Astrocyte of the hippocampus (primary cell): ENCODE measurements around the gene ZBTB16.

Experiments used
- DNase-seq: peaks from one replicate; pipeline ENCODE4 v3.0.0; 2011; ENCODE audit warnings: low read depth, low spot score

ZBTB16 gene

GRCh38 chr11:114083391-114084252, 24.1 kb downstream of the ZBTB16 start:
- no peak for DNase-seq

DNA sequence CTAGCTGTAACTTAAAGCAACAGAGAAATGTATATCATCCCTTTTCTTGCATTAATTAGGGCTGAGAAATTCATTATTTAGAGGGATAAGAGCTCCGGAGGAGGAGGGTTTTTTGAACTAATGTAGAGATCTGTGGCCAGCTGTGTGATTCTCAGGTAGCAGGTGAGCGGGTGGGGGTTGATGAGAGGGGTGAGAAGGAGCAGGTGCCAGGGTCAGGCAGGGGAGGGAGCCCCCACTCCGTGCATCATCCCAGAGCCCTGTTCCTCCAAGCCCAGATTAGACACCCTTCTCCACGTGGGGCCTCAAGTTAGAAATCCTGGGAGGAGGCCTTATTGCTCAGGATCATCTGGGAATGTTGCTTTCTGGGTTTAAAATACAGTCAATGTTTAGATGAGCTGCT, 24.9 kb downstream of the ZBTB16 start:
- no peak for DNase-seq

GRCh38 chr11:114085965-114086793, 26.7 kb downstream of the ZBTB16 start:
- DNase-seq, result no peak

DNA sequence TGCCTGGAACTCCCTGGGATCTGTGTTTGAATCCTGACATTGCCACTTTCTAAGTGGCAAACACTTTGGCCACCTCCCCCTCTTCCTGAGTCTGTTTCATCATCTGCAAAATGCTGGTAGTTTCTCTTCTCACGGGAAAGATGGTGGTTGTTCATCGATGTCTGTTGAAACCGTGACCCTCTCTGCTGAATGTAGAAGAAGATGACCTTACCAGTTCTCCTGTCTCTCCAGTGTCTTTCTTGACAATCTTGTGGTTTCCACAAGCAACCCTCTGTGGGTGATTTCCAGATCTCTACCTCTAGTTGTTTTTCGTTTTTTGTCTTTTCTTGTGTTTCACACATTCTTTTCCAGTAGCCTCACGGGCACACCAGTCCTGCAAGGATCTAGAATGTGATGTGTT, 27.5 kb downstream of the ZBTB16 start:
- no peak for DNase-seq

GRCh38 chr11:114088216-114088615, 28.7 kb downstream of the ZBTB16 start:
- DNase-seq, result peak; percentile 61

DNA sequence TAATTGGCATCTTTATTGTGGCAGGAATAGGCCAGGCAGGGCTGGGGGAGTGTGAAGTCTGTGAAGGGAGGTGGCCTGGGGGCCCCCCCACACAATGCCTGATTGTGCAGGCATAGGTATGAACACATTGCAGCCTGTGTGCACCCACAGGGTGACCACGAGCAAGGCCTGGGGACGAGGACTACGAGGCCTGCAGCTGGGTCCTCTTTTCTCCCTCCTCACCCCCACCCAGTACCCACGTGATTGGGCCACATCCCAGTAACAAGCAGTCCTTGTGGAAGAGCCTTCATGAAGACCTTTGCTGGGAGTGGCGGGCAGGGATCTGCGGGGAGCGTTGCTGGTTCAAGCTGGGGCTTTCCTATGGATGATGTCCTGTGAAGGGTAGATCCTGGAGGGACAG, 29.3 kb downstream of the ZBTB16 start:
- no peak for DNase-seq

- DNase-seq, result no peak
Observed at GRCh38 chr11:114089748-114090147, 30.2 kb downstream of the ZBTB16 start.

- DNase-seq, result no peak
Observed at GRCh38 chr11:114090225-114090910, 30.9 kb downstream of the ZBTB16 start.

- DNase-seq, result no peak
Observed at GRCh38 chr11:114090976-114091375, 31.5 kb downstream of the ZBTB16 start.

GRCh38 chr11:114091516-114092397, 32.2 kb downstream of the ZBTB16 start:
- DNase-seq, result peak; percentile 18

- DNase-seq, result no peak
Observed at GRCh38 chr11:114092478-114092877, 33.0 kb downstream of the ZBTB16 start.

DNA sequence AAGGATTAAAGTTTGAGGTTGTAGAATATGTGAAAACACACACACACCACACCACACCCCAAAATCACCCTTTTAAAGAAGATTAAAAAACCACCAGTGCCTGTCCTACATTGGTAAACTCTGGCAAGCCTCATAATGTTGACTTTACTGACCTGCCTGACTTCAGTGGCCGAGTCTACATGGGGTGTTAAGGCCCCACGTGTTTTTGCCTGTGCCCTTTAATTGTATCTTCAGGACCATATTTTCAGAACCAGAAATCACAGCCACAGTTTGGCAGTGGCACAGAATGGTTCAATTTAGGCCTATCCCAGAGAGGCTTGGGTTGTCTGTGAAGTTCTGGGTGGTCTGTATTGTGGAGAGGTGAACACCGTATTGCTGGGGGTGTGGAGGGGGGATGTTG, 33.4 kb downstream of the ZBTB16 start:
- no peak for DNase-seq

- no peak for DNase-seq
Observed at GRCh38 chr11:114094516-114094915, 35.0 kb downstream of the ZBTB16 start.

GRCh38 chr11:114095899-114096298, 36.4 kb downstream of the ZBTB16 start:
- DNase-seq, result no peak

DNA sequence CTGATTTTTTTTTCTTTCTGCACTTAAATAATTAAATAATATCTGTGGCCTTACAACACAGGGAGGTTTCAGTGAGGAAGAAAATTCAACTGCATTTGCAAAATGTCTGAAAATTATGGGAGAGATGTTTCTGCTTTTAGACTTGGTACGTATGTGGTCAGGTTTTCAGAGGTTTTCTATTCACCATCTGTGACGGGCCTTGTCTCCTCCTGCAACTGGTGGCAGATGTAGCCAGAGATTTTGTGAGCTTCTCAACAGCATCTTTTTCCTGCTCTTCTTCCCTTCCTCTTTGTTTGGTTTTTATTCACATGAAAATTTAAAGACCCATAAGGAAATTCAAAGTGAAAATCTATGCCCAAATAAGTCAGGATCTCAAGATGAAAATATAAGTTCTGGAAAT, 38.3 kb downstream of the ZBTB16 start:
- no peak for DNase-seq

DNA sequence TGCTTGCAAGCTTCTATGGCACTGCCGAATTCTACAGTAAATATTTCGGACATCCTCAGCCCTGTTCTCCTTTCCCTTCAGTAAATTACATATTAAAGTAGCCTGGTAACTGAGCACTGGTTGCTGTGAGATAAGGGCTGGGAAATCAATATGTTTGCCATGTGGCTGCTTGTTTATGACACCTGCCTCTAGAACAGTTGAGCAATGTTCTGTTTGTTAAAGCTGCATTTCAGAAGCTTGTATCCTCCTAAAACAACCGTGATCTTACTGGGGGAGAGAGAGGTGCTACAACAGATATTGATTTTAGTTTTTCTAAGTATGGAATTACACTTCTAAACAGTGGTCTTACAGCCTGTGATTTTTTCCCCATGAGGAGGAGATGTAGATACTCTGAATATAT, 39.4 kb downstream of the ZBTB16 start:
- no peak for DNase-seq

DNA sequence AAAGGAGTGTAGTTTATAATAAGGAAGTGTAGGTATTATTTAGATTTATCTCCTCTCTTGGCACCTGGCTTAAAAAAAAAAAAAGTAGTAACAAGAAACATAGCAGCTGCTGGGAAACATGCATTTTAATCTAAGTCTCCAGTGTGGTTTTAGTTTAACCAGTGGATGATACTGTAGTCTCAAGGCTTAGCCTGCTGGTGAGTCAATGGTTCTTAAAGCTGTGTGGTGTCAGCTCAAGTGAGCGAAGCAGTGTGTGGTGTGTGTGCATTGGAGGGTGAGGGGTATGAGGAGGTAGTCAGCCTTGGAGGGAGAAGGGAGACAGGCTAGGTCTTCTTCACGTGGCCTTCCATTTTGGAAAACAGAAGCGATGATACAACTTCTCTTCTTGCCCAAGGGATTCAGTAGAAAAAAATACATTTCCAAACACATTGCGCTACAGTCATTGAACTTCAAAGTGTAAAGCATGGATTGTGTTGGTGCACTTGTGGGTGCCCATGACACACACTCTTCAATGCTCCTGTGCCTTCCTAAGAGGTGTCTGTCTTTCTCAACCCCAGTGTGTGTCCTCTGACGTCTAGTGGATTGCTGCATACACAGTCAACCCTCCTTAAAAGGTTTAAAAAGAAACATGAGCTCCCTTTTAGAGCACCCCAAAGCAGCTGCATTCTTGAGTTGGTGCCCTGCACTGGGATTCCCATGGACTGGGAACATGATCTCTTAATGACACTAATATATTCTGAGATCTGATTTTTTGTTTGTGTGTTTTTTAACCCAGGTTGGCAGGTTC, 40.1 kb downstream of the ZBTB16 start:
- DNase-seq, result peak; percentile 31

DNA sequence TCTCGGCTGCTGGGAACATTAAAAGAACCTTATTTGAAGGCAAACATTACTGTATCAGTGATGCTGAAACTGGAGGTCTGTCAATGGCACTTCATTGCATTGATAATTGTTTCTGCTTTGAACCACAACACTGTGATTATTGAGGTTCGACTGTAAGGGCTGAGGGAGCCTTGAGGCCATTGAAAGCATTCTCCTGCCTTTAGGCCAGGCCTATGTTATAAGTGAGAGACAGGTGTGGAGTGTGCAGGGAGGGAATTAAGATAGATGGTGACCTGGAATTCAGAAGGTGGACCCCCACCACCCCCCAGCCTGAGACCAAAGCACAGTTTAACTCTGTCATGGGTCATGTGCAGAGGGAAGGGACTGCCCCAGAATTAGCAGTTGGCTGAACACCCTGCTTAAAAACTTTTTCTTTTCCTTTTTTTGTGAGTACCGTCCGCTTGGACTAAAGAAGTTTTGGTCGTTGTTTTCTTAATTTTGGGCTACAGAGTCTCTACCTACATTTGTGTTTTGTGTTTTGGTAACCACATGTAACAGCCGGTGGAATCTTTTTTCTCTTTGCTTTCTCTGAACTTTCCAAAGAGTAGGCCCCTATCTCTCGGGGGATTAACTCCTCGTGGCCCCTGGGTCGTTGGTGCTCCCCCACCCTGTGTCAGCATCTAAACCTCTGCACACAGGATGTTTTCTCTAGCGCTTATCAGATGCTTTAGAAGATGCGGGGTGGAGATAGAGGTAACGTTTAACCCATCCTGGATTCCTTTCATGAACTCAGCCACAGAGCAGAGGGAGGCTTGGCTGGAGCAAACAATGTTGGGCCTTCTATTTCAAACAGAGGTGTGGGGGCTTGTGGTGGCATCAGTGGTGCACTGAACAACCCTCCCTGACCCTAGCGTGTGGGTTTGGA, 43.7 kb downstream of the ZBTB16 start:
- no peak for DNase-seq

DNA sequence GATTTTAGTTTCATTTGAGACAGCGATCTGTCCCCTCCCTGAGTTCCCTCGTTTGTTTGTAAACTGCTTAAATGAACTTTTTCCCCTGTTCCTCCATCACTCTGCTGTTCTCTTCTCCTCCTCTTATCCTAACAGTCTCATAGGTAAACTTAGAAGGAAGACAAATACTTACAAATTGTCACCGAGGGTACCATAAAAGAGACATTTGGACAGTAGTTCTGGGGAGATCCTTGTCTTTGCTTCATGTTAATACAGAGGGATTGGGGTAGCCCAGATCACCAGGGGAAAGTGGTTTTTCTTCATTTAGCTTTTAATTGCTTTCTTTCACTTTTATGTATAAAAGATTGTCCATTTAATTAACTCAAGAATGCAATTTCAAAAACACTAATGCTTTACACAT, 46.1 kb downstream of the ZBTB16 start:
- no peak for DNase-seq
